HG02852 (cell line): ENCODE measurements around the gene VIPR2.

ENCODE experiments used
- ATAC-seq: cut with Tn5 transposase; IDR thresholded peaks from one replicate; pipeline ENCODE4 v1.9.1; 2021; ENCODE audit warnings: mild to moderate bottlenecking, moderate library complexity; ENCODE audit not compliant: unreplicated experiment

VIPR2 gene

DNA sequence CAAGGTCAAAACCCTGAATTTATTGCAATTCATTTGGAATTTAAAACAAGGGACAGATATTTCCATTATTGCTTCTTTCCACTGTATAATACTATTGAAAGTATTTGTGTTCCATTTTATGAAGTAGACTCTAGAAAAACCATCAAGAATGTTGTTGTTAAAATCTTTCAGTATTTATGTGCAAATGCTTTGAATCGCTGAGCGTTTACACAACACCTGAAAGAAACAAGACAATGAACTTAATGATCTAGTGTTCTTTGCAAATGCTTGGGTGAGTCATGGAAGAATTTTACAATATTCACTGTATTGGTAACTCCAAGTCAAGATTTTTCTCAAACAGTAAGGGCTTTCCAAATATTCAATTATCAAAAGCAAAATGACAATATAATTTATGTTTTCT is 97.1 kb downstream of the VIPR2 start:
- ATAC-seq: no peak

DNA sequence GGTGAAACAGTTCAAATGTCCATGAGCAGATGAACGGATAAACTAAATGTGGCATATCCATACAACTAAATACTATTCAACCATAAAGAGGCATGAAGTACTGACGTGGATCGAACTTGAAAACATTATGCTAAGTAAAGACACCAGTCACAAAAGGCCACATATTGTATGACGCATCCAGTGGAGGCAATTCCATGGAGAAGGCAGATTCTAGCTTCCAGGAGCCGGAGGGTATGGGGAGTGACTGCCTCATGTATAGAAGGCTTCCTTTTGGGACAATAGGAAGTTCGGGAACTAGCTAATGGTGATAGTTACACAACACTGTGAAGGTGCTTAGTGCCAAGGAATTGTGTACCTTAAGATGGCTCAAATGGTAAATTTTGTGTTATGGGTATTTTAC is 98.4 kb downstream of the VIPR2 start:
- ATAC-seq: no peak

DNA sequence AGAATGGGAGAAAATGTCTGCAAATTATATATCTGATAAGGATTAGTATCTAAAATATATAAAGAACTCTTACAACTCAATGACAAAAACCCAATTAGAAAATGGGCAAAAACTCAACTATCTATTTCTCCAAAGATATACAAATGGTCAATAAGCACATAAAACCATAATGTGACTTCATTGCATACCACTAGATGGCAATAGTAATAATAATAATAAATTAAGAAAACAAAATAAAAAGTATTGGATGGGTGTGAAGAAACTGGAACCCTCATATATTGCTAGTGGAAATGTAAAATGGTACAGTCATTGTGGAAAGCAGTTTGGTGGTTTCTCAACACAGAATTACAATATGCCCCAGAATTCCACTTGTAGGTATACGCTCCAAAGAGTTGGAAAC is 98.8 kb downstream of the VIPR2 start:
- no peak for ATAC-seq

DNA sequence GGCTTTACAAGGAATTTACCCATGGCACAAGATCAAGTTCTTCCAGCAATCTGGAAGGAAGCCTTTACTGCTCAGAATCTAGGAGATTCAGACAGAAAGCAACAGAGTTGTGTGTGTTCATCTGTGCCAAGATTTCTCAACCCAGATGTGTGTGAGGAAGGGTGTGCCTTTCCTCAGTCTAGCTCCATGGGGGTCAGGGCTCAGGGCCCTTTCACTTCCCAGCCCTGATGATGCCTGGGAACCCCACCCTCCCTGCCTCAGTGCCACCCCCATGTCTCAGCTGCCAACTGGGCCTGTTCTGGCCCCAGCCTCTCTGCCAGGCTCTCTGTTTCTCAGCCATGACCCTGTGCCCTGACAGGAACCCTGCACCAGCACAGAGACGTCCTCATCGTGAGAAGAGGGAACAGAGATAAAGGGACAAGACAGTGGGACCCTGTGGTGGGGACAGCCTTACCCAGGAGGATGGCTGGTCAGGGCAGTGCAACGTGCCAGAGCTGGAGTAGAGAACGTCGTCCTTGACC is 102.0 kb downstream of the VIPR2 start:
- no peak for ATAC-seq

DNA sequence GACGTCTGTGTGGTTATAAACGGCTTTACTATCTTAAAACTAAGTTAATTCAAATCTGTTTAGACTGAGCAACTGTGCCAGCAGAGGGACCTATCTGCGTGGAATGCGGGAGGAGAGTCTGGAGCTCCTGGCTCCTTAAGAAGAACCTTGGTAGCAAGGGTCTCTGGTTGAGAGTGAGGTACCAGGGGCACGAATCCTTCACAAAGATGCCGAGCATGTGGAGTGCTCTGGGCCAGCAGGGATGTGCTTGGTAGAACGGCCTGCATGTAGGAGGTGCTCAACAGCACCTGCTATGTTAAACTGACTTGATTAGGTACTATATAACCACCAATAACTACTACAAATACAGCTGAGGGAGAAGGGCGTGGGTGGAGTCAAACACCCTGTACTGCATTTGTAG is 102.6 kb downstream of the VIPR2 start:
- no peak for ATAC-seq

DNA sequence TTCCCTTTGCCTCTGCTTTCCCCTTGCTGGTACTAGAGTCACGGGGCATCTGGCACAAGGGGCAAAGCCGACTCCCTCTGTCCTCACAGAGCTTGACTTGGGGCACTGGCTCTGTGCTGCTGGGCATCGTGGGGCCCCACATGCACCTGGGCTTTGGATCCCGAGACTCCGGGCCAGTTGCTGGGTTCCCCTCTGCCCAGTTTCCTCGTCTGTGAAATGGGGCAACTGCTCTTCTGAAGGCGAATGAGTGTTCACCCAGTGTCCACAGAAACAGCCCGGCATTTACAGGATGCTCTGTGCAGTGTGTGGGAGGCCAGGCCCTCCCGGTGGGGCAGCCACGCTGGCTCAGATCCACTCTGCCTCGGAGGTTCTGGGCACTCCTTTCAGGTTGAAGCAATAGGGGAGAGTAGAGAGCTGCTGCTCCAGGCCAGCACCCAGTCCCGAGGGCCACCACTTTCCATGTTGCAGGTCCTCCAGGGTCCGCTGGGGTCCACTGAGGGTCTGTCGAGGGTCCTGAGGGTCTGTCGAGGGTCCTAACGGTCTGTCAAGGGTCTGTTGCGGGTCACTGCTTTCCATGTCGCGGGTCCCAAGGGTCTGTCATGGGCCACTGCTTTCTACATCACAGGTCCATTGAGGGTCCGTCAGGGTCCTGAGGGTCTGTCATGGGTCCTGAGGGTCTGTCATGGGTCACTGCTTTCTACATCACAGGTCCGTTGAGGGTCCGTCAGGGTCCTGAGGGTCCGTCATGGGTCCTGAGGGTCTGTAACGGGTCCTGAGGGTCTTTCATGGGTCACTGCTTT is 103.6 kb downstream of the VIPR2 start:
- ATAC-seq: no peak

DNA sequence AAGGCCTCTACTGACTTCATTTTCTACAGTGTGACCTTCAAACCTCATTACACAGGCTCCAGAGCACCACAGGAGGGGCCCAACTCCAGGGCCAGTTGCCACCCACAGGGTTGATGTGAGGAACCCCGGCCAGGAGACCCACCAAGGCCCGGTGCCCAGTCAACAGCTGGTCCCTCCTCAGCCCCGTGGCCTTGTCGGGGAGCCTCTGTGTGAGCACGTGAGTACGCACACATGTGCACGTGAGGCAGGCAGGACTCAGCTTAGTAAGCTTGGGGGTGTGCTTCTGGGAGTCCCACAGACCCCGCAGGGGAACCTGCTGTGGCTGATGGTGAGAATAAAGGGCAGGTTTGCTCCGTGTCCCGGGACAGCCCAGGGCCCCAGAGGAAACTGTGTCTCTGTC is 104.5 kb downstream of the VIPR2 start:
- no peak for ATAC-seq

DNA sequence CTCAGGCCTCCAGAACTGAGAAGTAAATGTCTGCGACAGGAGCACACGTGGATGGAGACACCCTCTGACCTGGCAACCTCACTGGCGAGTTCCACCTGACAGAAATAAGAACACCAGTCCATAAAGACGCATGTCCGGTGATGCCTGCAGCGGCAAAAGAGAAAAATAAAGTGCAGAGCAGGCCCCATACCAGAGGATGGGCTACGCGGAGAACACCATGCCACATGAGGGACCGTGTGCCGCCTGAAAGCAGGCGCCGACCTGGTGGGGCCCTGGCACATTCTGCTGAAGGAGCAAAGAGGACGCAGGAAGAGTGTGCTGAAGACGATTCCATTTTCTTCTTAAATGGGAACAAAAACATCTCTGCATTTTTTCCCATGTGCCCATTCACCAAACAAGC is 105.0 kb downstream of the VIPR2 start:
- ATAC-seq: no peak

DNA sequence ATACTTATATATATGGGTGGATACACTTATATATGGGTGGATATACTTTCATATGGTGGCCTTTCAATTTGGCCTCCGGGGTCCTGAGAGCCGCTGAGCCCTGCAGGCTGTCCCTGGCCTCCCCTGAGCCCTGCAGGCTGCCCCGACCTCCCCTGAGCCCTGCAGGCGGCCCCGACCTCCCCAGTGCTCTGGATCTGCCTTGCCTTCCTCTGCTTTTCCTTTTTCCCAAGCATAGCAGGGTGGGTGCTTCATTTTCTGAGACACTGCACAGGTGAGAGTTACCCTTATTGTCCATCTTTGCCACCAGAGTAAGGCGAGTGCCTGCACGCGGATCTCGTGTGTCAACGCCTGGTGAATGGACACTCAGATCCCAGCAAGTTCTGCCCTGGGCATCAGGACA is 106.6 kb downstream of the VIPR2 start:
- ATAC-seq: no peak

DNA sequence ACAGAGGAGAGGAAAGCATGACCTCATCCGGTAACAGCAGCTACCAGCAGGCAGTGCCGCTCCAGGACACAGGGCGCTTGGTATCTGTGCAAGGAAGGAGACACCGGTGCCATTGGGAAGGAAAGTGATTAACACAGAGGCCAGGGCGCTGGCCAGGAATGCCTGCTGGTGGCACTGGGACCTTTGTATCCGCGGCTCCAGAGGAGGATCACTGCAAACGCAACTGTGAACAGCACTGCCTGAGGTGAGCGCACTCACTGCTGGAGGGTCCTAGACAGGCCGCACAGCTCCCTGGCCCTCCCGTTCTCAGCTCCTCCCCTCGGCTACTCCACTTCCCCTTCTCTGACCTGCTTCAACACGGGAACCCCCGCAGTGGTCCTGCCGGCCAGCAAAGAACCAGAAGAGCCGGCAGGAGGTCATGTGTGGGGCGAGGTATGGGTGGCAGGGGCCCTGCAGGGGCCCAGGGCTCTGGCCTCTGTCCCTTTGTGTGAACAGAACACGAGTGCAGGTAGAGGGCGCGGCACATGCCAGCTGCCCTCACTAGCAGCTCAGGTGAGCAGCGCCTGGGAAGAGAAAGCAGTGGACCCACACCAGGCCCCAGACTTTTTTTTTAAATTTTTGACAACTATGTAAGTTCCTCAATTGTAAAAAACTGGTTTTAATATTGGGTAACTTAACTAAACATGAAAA is 107.6 kb downstream of the VIPR2 start:
- no peak for ATAC-seq

DNA sequence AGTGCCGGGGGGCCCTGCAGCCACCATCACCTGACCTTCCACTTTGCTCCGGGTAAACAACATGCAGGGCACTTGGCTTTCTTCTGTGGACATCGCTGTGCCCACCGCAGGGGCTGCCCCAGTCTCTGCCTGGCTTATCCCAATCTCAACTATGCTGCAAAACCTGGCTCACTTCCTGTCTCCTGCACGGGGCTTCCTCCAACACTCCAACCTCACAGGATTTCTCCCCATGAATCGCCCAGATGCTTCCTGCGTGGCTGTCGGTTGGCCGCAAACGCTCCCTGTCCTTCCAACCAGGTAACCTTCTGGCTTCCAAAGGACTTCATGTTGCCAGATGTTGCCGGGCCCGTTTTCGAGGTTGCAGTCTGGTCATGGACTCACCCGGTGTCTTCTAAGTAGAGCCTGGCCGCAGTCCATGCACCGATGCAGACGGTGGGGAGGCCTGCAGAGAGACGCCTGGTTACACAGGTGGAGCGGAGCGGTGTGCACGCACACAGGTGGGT is 109.0 kb downstream of the VIPR2 start:
- no peak for ATAC-seq

DNA sequence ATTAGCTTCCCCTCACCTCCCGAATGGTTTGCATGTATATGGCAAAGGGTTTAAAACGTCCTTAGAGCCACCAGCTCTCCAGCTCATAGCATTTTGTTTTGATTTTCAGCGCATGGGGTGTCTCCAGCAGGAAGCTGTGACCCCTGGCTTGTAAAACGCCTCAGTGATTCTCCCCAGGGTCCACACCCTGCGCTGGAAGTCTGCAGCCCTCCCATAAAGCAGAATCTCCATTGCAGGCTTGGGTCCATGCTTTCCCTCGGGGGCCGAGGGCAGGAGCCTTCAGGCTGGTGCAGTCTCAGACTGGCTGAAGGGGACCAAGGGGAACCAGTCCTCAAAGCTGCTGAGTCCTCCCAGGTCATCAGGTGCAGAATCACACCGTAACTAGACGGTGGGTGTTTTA is 109.7 kb downstream of the VIPR2 start:
- ATAC-seq: no peak

DNA sequence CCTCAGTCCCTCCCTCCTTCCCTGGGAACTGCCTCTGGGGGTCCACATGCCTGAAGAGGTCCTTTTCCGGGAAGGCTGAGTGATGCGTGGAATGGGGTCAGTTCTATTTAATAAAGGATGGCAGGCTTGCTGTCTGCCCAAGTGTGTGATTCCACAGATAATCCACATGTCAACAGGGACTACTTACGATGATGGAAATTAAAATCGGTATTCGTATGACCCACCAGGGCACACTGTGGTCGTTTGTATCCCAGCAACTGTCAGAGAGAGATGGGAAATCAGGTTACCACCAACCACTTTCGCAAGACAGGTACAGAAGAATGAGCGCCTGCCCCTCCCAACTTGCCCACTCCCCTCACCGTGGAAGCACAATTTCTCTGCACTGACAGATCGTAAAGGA is 110.3 kb downstream of the VIPR2 start:
- no peak for ATAC-seq

DNA sequence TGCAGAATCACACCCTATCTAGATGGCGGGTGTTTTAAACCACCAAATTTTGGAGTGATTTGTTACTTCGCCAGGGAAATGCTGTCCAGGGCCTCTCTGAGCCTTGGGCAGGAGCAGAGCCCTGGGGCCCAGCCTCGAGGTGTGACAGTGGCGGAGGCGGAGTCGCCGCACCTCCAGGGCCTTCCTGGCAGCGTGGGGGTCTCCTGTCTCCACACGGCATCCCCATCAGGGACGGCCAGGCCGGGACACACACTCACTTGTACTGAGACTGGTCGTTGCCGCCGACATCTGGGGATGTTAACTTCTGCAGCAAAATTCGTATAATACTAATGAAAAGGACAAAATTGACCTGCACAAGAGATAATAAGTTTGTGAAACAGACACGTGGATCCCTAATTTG is 110.7 kb downstream of the VIPR2 start:
- no peak for ATAC-seq

DNA sequence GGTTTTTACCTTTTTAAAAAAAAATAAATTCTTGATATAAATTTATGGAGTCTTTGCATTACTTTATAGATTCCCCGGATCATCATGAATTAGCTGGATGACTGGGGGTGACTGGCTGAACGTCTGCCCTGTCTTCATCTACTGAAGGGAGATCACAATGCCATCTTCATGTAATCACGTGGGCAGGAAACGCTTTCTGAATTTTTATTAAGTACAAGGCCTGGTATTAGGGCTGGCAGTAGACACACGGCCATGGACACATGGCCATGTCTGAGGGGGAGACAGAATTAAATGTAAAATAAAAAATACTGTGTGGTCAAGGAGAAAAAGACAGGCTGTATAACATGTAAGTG is 111.2 kb downstream of the VIPR2 start:
- ATAC-seq: no peak

DNA sequence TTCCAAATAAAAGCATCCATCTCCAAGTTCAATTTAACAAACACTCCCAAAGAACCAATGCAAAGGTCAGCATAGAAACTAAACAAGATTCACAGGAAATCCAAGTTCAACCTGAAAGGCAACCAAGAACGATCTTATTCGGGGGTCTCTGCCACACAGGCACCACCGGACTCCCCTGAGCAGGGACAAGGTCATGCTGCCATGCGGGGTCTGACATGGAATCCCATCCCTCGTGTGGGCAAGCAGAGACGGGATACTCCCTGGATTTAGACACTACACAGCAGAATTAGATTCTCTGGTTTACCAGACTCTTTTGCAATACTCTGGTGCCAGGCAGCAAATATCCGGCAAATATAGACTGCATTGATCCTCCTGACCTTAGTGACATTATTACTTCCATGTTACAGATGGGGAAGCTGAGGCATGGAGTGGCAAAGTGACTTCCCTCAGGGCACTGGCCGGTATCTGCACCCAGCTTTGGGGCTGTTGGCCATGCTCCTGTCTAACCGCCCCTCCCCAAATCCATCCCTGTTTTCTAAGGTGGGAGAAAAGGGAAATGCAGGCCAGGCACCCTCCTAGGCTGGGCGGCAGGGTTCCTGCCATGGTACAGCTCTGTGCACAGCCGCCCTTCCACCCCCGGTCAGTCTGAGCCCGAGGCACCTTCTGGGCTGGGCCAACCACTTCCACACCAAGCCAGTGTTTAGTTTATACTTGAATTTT is 111.8 kb downstream of the VIPR2 start:
- ATAC-seq: no peak

DNA sequence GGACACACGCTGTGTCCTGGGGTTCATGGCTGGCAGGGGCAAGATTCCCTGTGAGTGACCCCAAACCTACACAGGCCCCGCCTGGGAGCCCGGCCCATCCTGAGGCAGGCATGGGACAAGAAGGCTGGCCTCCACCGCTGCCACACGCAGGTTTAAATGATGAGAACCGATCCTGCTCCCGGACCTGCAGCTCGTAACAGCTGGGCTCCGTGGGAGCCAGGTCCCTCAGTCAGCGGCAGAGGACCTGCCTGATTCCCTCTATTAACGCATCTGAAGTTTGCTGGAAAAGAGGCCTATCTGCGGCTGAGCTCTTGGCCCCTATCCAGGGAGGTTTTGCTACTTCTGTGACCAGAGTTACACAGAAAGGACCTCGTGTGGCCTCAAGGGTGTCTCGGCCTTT is 112.3 kb downstream of the VIPR2 start:
- ATAC-seq: no peak

DNA sequence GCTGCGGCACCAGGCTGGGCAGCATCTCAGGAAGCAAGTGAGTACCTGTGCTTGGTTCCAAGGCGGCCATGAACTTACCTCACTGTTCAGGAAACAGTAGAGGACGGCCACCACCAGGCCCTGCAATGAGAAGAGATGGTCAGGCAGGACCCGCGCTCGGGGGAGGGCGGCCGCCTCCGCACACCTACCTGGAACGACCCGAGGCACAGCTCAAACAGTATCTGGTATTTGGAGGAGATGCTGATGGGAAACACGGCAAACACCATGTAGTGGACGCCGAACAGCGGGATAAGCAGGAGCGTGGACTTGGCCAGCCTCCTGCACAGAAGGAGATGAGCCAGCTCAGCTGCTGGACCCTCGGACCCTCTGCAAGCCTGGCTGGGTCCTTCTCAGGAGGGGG is 112.9 kb downstream of the VIPR2 start:
- no peak for ATAC-seq

DNA sequence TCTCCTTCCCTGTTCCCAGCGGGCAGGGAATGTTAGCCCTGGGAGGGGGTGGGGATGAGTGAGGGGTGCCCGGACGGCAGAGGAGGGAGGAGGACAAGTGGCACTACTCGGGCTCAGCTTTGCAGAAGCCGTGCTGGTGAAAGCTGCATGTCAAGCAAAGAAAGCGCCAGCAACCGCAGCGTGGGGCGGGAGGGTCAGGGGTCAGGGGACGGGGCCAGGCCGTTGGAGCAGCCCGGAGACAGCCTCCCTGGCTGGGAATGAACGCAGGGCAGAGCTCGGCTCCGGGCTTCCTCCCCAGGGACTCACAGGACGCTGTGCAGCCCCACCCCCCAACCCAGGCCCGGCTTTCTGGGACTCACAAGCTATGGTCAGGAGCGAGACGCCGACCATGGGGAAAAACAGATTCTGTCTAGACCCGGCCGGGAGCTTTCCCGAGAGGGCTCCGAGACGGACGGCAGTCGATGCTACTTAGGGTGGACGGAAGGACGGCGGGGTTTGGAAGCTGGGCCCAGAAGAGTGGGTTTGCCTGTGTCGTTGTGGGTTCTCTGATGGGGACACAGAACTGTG is 113.4 kb downstream of the VIPR2 start:
- ATAC-seq: no peak

DNA sequence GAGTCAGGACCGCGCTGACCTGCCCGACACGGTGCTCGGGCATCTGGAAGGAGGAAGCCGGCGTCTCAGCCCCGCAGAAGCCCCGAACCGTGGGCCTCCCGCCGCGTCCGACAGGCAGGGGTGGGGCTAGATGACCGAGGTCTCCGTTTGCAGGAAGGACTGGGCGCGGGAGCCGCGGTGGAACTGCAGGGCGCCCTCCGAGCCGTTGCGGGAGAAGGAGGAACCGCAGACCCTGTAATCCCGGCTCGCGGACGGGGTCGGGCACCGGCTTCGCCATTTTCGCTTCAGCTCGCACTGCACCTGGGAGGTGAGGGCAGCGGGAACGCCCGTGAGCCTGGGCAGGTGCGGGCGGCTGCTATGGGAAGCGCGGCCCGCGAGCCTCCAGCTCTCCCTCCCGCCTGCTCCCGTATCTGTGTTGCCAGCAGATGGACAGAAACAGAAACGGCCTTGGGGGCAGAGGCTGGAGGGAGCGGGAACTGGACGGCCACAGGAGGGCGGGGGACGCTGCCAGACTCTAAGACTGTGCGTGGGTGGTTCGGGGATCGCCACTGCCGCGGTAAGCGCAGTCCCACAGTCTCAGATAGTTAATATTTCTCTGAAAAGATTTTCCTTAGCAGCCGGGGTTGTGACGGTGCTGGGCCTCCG is 114.1 kb downstream of the VIPR2 start:
- ATAC-seq: no peak
